ENCODE data around the gene ZDHHC21.

DNA sequence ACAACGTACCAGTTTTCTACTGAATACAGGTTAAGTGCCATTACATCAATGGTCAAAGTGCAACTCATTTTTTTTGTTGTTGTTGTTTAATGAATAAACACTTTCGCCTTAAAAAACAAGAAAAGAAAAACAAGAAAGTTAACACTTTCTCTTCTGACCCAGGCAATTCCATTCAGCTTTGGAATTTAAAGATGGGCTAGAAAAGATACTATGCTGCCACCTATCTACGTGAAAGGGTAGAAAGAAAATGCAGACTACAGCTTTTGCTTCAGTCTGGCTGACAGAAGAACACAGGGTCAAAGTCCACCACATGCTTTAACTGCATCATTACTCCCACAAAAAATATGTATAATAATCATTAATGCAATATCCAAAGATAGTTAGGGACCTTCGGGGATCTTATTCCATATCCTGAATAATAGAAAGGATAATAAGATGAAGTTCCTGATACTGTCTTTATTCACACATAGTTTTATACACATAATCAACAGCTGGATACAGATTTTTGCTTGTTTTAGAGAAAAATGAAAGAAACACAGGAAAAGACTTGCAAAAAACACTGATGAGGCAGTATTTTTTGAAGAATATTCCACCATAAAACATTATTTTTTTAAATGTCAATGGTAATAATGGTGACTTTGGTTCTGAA is 40.4 kb downstream of the ZDHHC21 start:
- TF ChIP-seq, protein P1, sequence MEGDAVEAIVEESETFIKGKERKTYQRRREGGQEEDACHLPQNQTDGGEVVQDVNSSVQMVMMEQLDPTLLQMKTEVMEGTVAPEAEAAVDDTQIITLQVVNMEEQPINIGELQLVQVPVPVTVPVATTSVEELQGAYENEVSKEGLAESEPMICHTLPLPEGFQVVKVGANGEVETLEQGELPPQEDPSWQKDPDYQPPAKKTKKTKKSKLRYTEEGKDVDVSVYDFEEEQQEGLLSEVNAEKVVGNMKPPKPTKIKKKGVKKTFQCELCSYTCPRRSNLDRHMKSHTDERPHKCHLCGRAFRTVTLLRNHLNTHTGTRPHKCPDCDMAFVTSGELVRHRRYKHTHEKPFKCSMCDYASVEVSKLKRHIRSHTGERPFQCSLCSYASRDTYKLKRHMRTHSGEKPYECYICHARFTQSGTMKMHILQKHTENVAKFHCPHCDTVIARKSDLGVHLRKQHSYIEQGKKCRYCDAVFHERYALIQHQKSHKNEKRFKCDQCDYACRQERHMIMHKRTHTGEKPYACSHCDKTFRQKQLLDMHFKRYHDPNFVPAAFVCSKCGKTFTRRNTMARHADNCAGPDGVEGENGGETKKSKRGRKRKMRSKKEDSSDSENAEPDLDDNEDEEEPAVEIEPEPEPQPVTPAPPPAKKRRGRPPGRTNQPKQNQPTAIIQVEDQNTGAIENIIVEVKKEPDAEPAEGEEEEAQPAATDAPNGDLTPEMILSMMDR (IDR thresholded peaks at IDR 0.05), result peak in 3 of 6 experiments; percentile 23 to 38 (median 23)
- no peak for TF ChIP-seq POLR2A (IDR thresholded peaks at IDR 0.05)
